HG03565 (cell line): Measurements from ENCODE around the gene PLCL1.
A peak's percentile ranks its signal among the peaks of the same experiment; 100 is the strongest.

Experiments
- ATAC-seq: cut with Tn5 transposase; IDR thresholded peaks from one replicate; pipeline ENCODE4 v1.9.1; 2021; ENCODE audit warnings: mild to moderate bottlenecking, moderate library complexity; ENCODE audit not compliant: unreplicated experiment

The PLCL1 gene

DNA sequence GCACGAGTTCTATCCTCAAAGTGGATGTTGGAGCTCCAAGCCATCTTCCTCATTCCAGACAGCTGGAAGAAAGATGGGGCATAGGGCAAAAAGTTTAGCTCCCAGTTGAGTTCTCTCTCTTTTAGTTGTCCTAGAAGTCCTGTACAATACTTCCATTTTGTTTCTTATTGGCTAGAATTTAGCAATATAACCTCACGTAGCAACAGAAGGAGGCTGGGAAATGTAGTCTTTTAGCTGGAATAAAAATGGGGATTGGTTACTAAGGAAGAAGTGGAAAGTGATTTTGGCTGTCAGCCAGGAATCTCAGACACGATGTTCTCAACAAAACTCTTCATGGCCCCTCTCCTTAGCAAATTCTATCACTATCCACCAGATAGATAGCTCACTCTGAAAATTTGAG, 79.9 kb downstream of the PLCL1 start:
- ATAC-seq: no peak

DNA sequence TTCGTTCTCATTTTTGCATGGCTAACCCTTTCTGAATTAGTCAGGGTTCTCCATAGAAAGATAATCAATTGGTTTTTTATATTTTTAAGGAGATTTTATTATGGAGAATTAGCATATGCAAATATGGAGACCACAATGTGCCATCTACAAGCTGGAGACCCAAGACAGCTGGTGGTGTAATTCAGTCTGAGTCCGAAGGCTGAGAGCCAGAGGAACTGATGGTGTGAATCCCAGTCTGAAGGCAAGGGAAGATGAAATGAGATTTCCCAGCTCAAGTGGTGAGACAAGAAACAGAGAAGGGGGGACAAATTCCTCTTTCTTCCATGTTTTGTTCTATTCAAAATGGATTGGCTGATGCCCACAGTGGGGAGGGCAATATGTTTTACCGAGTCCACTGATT, 80.7 kb downstream of the PLCL1 start:
- ATAC-seq: no peak

DNA sequence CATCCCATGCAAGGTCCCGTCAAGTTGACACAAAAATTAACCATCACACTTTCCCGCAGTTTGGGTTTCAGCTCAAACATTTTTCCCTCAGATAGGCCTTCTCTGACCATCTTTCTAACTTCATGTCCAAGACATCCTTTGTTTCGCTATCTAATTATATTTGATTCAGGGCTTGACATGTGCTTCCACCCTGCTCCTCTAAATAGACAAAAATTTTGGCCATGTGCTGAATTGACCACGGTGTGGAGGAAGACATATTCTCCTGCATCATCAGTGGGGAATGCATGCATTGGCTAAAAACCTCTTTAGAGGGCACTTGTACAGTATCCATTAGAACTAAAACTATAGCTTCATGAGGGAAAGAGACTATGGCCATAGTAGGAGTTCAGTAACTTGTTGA, 81.2 kb downstream of the PLCL1 start:
- ATAC-seq: no peak

DNA sequence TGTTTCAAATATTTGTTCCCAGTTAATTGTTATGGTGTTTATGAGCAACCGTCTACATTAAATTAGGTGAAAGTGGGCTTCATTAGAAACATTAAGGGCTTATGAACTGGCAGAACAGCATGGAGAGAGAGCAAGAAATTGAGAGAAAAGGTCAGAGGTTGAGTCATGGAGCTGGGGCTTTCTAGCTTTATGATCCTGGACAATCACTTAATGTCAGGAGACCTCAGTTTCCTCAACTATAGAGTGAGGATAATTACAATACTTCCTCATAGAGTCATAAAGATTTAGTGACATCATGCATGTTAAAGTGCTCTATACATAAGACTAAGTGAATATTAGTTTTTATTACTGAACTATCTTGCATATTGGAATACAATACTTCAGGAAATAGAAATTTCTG, 83.9 kb downstream of the PLCL1 start:
- no peak for ATAC-seq

DNA sequence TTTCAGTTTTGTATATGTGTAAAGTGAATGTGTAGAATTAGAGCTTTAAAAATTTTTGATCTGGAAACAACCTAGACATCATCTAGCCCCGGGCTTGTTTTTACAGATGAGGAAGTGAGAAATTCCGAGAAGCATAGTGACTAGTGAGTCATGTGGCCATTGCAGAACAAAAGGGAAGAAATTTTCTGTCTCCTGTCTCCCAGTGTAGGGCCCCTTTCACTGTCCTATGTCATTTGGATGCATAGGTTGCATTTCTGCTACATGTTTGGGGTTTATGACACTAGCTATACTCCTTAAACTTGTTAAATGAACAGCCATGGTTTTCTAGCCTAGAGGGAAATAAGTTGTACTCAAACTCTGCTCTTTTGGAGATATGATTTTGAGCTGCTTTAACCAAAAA, 84.6 kb downstream of the PLCL1 start:
- peak; percentile 98 for ATAC-seq

DNA sequence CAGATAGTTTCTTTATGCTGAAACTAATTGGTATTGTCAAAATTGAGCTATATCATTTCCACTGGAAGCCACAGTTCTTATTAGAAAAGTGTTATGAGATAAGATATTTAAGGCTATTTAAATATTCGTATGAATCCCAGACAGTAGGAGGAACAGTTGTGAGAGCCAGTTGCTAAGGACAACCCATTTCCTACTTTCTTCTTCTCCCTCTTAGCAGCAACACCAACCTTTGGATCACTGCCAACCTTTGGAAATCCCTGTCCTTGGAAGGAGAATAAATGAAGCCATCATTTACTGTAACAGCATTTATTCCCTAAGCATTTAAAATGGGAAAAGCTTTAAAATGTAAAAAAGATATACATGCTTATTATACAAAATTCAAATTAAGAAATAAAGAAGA, 85.8 kb downstream of the PLCL1 start:
- ATAC-seq: no peak

DNA sequence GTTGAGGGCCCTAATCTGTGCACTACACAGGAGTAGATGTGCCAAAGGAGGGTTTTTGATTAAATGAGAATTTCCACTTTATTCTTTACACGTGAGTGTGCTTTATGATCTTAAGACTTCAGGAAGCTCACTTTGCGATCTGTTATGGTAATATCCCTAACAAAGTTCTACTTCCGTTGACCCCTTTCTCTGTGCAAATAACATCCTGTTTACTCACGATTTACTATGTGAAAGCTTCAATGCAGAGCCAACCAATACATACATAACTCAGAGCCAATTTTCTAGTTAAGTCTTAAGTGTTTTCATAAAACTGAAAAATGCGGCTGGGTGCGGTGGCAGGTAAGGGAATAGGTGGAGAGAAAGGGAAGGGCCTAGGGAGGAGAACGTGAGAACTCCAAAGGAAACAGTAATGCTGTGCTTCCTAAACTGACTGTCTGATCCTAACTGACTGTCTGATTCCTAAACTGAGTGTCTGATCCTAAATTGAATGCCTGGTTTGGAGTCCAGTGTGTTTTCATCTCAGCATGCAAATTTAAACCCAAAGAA, 87.6 kb downstream of the PLCL1 start:
- ATAC-seq: no peak

DNA sequence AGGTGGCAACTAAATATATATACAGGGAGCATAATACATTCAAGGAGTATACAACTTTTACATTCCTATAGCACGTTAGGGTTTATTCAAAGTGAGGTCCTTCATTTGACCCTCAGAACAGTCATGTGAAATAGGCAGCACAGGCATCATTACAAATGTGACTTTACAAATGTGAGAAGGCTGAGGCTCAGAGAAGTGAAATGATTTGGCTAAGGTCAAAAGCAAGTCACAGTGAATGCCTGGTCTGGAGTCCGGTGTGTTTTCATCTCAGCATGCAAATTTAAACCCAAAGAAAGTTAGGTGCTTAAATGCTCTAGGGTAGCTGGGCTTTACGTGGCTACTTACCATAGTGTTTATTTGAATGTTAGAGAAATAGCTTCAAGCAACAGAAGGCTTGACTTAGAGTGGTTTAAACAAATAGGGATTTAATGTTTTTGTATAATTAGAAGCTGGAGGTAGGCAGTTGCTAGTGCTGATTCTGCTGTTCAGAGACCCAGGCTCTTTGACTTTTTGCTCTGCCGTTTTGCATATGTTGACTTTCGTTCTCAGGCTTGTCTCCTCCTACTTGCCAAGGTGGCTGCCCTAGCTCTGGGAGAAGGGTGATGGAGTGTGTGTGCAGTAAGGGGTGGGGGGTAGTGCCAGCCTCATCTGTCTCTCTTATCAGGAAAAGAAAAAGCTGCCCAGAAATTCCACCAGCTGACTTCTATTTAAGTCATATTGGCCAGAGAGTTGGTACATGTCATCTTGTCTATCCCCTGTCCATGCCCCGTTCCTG, 89.2 kb downstream of the PLCL1 start:
- no peak for ATAC-seq

DNA sequence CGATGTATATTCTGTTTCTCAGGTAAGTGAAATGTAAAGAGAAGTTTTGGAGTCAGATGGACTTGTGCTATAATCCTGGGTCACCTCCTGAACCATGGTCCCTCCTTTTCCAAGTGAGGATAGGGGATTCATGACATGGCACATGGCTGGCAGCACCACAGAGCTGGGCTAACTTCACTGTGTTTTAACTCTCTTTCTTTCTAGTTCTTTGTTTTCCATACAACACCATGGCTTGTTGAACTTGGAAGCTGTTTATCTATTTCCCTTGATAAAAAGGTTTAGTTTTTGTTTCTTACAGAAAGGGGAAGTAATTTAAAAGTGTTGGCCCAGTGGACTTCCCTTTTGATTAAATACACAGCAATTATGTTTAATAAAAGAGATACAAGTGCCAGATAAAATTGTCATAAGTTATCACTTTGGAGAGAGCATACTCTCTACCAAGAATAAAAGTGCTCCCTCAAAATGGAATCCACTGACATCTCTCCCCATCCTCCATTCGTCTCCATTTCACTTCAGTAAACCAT, 90.4 kb downstream of the PLCL1 start:
- no peak for ATAC-seq

DNA sequence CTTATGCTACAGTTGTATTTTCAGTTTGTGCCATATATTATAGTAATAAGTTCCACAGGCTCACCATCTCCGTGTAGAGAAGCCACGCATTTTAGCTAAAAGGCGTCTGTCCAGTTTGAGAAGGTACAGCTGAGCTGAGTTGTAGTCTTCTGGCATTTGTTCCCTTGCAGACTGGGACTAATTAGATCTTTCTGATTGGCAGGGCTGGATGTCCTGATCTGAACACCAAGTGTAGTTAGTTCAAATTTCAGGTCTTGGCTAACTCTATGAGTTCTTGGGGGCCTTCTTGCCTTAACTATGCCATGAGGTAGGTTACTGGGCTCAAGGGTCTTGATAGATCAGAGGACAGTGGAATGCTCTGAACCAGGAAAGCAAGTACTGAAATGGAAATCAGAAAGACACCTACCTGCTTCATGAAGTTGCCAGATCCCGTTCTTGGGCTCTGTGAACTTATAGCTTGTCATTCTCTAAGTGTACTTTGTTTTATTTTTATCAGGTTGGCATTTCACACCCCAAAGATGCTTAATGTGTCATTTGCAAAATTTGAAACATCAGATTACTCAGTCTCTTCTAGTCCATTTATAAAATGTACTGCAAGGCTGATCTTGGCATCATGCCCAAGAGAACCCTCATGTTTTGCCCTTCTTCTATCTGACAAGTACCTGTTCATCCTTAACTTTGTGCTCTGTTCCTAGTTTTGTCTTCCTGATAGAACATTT, 93.7 kb downstream of the PLCL1 start:
- ATAC-seq: no peak

DNA sequence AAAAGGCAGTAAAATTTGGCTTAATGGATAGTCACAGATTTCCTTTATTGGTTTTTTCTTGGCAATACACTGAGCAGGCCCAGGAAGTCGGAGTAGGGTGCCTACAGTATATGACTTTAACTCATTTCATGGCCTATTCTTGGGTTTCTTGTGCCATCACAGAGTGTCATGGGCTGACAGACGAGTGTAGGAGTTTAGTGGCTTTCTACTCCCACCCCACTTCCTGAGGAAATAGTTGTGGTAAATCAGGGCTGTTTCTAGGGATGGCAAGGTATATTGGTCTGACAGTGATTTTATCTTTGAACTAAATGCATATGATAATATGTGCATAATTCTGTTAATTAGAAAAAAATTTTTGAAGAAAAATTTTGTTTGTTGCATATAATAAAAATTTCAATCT, 100.1 kb downstream of the PLCL1 start:
- peak; percentile 72 for ATAC-seq

DNA sequence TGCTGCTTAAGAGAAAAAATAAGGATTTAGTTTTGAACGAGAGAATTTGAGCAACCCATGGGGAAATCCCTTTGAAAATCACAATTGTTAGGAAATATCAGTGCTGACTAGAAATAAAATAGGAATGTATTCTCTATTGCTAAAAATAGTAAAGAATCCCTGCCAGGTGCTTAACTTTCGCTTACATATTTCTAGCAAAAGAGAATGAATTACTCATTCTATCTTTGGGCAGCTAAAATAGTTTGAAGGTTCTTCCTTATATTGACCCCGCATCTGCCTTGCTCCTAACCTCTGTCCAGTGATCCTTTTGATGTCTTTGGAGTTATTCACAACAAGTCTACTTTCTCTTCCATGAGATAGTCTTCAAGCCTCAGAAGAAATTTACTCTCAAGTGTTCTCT, 103.8 kb downstream of the PLCL1 start:
- ATAC-seq: no peak

DNA sequence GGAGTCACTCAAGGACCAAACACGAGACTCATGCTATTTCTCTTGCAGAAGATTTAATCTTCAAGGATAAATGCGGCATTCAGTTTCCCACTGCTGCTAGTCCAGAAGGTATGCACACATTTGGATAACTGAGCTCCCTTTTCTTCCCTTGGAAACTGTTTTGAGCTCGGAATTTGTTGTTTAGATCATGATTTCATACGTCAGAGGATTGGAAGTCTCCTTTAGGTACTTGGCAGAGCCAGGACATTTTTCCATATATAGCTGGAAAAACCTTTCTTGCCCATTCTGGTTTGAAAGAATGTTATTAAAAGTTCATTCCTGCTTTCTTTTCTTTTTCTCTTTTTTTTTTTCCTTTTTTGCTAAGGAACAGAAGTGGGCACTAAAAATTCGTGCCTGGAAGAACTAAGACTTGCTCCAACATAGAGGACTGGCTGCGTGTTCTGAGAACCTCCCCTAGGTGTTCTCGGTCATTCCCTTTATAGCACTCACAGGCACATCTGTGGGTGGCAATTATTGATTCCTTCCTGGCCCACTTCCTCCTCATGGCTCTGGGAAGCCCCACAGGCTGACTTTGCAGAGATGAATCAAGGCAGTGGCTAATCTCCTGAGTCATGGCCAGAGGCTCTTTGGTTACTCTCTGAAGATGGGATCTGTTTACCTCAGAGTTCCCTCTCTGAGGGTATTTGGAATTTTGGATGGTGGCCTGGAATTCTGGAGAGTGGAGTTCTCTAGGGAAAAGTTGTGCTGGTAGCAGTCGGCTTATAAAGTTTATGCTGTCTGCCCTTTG, 104.8 kb downstream of the PLCL1 start:
- no peak for ATAC-seq

DNA sequence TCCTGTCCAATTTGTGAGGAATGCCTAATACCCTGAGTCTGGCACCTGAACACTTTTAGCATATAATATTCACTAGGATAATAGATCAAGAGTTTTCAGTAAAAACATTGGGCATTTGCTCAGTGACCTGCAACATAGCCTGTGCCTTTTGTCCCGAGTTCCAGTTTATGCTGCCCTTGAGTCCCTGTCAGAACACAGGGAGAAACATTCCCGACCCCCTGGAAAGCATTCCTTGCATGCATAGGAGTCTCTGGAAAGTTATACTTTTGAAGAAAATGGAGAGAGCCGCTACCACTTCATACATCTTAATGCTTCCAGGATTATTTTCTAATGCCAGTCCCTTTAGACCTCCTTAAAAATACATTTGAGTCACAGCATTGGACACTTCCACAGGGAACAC, 107.3 kb downstream of the PLCL1 start:
- no peak for ATAC-seq

DNA sequence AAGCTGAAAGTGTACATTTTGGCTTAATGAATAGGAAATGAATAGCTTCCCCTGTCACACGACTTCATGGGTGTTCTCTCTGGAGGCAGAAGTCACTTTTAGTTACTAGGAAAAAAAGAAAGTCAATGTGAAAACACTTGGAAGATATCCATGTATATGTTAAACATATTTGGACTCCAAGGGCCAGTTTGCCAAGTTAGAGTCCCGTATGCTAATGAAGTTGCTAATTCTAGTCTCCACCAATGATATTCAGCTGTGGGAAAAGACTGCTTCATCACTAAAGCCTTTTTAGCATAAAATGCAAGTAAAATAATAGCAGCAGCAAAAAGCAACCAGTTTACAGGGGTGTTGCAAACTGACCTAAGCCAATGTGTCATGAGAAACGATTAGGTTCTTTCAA, 108.7 kb downstream of the PLCL1 start:
- ATAC-seq: no peak

DNA sequence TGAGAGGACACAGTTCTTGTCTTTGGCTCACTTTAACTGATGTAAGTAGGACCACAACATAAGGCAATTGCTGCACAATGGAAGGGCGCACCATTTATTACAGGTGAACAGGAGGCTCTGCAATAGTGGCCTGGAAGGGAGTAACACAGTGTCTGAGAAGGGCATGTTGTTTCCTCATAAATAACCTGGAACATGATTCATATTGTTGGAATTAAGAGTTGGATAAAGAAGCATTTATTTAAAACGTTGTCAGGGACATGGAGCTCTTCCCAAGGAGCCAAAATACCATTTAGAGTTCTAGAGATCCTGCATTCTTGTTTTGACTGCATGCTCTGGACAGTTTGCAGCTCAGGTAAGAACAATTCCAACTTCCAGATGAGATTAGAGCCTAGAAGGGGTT, 110.4 kb downstream of the PLCL1 start:
- no peak for ATAC-seq

DNA sequence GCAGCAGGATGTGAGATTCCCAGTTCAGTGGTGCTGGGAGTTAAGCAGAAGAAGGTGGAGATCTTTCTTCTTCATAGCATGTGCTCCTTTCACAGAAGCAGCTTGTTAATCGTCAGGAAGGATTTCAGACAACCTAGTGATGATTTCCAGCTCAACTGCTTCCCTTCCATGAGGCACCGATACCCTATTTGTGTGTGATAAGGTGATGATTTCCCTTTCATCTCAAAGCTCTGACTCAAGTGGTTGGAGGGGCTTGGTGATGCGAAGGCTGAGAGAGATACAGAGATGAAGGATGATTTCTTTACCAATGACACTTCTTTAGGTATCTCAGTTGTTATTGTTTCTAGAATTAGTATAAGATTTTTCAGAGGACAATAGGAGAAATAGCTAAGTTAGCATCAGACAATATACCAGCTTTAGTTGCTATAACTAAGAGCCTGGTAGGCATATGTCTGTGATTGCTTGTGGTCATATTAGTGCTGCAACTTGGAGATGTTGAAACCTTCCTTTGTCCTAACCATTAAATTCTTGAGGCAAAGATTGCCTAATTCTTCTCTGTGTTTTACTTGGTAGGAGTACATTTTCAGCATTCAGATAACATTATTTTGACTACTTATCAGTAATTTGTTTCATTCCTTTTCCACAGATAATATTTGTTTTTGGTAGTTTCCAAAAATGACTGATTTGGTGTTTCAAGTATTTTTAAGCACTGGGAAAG, 111.3 kb downstream of the PLCL1 start:
- ATAC-seq: no peak

DNA sequence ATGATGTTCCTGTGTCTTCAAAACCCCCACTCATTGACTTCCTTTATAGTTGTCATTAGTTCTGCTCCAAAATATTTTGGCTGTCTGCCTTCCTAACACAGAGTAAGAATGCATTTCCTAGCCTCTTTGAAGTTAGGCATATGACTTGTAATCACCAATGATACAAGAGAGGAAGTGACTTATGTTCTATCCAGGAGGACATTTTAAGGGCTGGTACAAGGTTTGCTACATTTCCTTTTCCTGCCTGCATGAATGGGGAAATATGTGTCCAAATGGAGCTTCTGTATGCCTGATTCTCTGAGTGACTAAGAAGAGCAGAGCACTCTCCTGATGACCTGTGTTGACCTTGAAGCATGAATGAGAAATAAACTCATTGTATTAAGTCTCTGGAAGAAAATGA, 115.1 kb downstream of the PLCL1 start:
- ATAC-seq: no peak

DNA sequence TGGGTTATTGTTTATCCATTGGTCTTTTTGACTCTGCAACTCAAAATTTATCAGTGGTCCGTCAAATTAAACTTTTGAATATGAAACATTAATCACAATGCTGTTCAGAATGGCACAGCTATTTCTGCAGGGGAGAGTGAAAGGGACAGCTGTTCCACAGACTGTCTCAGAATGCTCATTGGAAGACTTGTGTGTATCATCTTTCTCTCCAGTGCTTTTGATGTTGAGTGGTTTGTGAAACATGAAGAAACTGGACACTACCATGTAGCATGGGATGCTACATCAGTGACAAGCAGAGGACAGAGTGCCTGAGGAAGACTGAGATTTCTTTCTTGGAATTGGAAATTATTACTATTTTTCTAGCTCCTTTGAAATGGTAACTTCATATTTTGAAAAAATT, 115.7 kb downstream of the PLCL1 start:
- ATAC-seq: no peak

DNA sequence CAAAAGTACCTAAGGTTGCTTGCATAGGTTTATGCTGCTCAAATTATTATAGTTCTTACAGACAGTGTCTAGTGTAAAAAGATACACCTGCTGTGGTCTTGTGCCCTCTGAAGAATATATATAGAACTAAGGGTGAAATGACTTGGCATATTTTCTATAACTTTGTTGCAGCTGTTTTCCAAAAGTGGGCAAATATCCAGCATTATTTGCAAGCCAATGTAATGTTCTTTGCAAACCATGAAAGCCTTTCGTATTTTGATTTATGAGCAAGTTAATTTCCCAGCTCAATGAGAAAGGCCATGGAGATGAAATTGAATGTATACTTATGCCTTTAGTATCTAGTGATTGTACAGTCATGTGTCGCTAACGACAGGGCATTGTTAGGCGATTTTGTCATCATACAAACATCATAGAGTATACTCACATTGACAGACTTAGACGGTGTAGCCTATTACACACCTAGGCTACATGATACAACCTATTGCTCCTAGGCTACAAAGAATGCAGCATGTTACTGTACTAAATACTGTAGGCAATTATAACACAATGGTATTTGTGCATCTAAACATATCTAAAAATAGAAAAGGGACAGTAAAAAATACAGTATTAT, 116.3 kb downstream of the PLCL1 start:
- ATAC-seq: no peak
